ENCODE results near the gene SDC1.

SDC1 gene

DNA sequence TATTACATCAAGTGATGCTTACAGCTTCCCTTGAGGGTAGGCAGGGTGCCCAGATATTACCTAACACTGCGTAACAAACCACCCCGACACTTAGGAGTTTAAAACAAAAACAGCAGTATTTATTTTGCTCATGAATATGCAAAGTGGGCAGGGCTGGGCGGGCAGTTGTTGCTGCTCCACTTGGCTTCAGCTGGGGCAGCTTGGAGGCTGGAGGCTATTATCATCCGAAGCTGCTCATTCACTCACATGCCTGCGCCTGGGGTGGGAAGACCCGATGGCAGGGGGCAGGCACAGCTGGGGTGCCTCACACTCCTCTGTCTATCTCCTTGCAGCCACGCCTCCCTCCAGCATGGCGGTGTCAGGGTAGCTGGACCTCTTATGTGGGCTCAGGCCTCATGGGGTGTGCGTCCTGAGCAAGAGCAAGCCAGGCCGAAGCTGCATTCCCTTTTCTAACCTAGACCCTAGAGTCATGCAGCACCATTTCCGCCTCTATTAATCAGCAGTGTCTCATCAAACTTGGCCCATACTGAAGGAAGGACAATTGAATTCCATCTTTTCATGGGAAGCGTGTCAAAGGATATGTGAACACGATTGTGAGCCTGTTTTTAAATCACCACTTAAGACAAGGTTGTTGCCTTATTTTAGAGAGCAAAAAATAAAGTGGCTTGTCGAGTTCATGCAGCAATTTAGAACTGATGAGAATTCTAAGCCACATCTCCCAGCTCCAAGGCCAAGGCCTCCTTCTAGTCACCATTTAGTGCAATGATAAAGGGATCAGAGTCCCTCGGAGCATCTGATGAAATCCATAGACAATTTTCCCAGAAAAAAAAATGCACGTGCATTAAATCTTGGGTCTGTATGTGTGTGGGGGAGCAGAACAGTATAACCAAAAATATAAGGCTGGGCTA, 54.9 kb downstream of the SDC1 start:
- no peak for DNase-seq

DNA sequence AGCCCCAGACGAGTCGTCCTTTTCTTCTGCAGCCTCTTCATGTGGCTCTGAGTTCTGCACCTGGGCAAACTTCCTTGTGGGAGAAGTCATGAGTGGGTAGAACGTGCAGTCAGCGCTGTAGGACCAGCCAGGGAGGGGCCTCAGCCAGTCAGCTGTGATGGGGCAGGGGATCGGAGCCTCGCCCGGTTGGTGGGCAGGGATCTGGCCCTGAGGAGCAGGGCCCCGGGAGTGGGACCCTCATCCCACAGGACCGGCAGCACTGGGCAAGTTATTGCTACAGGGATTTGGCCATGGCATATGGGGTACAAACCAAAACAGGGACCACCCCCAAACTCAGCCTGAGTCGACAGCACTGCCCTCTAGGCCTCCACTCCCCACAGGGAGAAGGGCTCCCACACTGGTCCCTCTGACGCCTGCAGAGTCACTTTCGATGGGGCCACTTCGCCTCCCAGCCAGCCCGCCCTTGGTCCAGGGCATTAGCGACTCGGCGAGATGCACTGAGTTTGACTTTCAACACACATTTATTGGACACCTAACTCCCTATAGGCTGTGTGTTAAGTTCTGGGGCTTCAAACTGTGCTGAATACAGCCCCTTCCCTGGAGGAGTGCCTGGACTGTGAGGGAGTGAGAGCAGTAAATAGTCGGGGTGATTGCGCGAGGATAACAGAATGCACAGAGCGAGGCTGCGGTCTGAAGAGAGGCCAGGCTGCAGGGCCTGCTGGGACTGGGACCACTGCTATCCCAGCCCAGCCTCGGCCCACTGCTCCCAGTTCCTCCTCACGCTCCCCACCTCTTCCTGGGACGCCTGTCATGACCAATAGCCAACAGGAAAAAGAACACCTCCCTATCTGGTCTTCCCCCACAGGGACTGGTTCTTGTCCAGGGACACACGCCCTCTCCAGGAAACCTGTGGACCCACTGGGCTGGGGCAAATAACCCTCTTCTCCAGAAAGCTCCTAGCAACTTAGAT, 55.9 kb downstream of the SDC1 start:
- no peak for DNase-seq

DNA sequence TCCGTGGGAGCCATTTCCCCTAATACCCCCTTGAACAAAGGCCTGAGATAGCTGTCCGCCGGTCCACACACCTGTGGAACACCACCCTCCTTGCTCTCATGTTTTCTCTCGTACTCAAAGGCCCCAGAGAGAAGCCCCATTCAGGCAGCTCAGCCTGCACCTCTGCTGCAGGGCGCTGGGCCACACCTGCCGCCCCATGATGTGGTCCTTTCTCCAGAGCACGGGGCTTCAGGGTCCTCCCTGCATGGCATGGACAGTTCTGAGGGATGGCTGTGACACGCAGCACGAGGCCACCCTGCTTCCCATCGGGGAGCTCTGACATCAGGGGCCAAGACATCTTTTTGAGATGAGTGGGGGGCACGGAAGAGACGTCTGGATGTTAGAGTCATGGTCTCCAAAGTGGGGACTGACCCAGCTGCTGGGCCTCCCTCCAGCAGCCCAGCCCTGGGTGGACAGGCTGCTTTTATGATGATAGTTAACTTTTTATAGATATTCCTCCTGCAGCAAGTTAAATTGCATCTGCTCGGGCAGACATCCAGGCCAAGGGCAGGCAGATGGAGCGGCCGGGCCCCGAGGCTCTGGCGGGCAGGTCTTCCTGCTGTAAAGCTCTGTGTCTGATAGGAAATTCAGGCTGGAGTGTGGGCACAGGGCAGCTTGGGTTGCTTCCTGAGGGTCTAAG, 56.7 kb downstream of the SDC1 start:
- DNase-seq = no peak

DNA sequence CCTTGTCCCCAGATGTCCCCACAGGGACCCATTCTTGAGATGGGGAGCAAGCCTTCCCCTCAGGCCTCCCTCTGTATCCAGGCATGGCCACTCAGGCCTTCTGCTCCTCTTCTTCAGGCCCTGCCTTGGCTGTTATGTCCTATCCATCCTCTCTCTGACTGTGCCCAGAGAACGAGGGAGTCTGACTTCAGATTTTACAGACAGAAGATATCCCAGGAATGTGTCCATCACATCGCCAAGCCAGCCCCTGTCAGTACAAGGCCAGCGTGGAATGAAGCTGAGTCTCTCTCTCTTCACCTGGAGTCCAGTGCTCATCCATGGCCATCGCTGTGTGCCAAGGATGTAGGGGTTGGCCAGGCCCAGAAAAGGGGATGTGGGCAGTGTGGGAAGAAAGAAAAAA, 57.6 kb downstream of the SDC1 start:
- DNase-seq = no peak

DNA sequence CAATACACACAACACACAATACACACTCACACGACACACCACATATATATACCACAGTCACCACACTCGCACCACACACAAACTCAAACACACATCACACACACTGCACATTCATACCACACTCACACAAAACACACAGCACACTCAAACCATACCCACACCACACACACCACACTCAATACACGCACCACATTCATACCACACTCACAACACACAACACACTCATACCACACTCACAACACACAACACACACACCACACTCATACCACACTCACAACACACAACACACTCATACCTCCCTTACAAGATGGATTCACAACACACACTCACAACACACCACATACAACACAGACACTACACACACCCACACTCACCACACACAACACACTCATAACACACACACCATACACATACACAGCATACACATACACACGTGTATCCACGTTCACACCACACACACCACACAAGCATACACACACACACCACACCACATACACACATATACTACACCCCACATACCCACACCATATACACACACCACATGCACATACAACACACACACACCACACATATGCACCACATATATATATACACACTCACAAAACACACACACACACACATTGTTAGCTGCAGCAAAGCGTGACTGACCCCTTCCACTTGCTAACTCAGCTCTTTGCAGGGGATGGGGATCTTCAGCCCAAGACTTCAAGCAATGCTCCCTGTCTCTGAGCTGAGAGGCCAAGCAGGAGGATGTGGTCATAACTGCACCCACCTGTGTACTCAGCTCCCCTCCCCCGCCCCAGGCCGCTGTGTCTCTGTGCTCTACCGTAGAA, 59.0 kb downstream of the SDC1 start:
- DNase-seq = no peak

DNA sequence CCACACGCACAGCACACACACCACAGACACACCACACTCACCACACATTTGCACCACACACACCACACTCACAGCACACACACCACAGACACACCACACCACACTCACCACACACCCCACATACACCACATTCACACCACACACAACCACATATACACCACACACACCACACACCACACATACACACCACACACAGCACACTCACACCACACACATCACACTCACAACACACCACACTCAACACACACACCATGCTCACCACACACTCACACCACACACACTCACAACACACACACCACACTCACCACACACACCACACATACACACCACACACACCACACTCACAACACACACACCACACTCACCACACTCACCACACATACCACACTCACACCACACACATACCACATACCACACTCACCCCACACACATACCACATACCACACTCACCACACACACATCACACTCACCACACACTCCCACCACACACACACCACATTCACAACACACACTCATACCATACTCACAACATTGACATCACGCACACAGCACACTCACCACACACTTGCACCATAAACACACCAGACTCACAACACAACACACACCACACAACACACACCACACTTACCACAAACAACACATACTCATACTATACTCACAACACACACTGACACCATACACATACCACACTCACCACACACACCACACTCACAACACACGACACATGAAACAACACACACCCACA, 60.0 kb downstream of the SDC1 start:
- DNase-seq = no peak

DNA sequence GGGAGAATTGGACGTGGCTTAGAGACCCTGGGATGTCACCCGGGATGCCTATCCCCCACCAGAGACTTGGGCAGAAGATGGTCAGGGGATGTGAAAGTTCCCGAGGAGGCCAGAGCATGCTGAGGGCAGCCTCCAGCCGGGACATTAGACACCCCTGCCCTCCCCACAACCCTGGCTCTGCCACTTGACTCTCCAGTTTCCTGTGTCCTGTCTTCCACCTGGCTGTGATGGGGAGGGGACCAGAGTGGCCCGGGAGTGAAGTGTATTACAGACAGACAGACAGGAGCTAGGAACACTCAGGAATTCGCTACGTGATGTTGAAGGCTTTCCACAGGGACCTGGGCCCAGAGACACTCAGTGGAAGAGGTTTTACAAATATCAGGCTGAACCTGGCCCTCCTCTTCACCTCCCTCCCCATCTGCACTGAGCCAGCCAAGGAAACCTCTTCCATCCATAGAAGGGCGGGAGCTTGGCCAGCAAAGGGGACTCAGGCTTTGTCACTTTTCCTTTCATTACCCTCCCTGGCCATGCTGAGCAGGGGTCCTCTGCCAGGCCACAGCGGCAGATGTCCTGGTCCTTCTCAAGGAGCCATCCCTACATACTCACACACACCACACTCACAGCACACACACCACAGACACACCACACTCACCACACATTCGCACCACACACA, 60.7 kb downstream of the SDC1 start:
- DNase-seq = no peak

DNA sequence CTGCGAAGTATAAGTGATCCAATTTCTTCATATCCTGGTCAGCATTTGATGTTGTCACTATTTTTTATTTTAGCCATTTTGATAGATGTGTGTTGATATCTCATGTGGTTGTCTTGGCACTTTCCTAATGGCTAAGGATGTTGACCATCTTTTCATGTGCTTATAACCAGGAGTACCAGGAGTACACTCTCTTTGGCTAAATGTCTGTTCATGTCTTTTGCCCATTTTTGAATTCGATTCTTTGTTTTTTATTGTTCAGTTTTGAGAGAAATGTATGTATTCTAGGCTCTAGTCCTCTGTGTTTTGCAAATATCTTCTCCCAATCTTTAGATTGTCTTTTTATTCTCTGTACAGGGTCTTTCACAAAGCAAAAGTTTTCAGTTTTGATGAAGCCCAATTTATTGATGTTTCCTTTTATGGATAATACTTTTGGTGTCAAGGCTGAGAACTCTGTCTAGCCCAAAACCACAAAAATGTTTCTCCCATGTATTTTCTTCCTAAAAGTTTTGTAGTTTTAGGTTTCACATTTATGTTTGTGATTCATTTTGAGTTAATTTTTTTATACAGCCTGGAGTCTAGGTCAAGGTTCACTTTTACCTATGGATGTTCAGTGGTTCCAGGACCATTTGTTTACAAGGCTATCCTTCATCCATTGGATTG, 65.4 kb downstream of the SDC1 start:
- no peak for DNase-seq

DNA sequence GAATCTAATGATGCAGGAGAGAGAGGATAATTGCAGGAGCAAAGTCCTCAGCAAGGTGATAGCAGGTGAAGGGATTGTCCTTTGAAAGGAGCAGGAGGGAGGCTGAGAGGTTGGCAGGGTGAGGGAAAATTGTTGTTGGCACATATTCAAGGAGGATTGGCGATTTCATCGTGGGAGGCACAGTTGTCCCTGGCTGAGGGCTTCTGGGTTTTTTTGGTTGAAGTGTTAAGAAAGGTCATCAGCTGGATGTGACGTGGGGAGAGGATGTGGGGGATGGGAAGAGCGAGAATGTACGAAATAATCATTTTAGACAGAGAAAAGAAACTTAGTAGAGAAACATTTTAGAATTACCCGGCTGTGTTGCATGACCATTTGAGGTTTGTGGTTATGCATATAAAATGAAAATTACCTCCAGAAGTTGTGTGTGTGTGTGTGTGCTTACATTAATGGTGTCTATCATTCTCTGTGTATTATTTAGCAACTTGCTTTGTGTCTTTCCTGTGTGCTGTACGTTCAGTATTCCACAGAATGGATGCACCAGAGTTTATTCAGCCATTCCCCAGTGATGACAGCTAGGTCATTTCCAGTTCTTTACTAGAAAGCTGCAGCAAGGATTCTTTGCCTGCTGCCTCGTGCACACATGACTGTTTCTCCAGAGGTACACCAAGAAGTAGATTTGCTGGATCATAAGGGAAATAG, 67.6 kb downstream of the SDC1 start:
- no peak for DNase-seq

DNA sequence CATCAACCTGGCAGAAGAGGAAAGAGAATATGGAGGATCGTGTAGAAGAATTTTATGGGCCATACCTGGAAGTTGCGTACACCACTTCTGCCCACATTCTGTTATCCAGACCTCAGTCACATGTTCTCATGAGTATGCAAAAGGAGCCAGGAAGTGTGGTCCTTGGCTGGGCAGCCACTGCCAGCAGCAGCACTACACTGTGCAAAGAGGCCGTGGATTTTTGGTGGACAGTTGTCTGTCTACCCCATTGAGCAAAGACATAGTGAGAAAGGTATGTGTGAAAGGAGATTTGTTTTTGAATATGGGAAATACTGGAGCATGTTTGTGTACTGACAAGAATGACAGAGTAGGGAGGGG, 68.1 kb downstream of the SDC1 start:
- no peak for DNase-seq

DNA sequence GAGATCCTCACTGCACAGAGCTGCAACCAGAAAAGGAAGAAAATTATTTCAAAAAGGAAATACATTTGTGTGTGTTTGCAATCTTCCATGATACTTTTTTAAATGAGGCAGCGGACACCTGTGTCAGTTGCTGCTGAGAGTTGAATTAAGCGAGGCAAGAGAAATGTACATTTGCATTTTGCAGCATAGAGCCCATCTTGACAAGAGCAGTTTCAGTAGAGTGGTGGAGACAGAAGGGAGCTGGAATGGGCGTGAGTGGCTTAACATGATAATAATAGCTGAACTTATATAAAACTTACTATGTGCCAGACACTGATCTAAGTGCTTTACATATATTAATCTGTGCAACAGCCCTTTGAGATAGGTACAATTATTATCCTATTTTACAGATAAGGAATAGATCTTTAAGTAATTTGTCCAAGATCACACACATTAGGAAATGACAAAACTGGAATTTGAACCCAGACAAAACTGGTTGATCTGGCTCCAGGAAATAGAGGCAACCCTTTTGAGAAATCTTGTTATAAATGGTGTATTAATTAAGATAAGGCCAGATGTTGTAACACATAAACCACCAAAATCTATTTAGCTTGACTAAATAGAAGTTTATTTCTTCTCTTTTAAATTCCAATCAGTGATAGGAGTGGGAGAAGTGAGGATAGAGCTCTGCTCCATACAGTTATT, 68.7 kb downstream of the SDC1 start:
- no peak for DNase-seq

DNA sequence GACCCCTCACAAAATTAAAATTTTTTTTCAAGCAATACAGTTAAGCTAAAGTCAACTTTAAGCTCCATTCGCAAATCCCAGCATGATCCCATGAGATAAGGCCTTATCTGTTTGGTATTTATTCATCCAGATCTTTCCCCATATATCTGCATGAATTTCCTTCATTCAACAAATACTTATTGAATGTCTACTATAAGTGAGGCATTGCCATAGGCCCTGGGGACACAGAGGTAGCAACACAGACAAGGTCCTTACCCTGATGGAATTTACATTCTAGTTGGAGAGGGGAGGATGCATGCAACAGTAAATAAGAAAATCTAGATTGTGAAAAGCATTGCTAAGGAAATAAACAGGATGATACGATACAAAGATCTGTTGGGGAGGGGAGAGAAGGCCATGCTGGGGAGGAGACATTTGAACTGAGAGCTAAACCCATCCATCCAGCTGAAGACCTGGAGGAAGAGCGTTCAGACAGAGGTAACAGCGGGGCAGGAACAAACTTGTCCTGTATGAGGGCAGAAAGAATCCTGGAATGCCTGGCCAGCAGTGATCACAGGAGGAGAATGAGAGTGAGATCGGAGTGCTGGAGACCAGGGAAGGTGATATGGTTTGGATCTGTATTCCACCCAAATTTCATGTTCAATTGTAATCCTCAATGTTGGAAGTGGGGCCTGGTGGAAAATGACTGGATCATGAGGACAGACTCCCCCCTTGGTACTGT, 71.6 kb downstream of the SDC1 start:
- DNase-seq = no peak

DNA sequence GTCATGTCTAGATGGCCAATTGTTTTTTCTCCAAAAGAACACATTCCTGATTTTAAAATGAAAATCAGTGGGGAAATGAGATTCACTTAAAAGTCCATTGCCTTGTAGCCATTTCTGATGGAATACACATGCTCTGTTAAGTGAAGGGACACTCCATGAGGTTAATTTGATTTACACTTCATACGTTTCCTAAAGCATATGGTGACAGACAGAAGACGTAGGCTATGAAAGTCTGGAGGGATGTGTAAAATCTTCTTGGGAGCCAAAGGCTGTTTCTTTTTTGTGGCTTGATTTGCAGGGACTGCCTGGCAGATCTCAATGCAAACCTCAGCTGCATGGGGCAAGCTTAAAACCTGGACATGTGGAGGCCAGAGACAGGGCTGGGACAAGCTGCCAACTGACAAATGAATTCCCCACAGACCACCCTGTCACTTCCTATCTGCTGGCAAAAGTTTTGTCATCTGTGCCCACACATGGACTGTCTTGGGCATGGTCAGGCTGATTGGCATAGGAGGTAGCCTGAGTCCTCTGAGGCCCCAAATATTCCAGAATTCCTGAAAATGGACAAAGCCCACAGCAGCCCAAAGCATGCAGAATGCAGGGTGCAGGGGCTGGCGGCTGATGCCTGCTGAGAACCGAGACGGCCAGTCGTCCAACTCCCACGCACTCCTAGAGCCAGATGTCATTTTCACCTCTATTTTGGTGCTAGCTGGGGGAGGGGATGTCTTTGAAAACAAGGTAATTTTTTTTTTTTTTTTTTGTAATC, 73.9 kb downstream of the SDC1 start:
- DNase-seq = no peak

Measured in C1 segment of cervical spinal cord (tissue), 14 donors.